Right lobe of liver (tissue), 6 donors: ENCODE measurements around the gene SIM1. TPM values are rescaled to one million over a fixed set of nuclear protein-coding genes. Genes with fewer than 3 reads are reported as not detected.

Experiments
- ATAC-seq, 4 donors: fragments of 200-7000 bp; cut with Tn5 transposase; one replicate each; pipeline ENCODE4 v1.9.1; 2020; ENCODE audit warnings: mild to moderate bottlenecking in 4 of 4, moderate library complexity in 4 of 4
- DNase-seq, 3 donors: peaks; one replicate each; pipeline ENCODE4 v3.0.0-alpha.2; 2020
- H3K27ac ChIP-seq, 3 donors: fragments of 200-600 bp; one replicate each; pipeline ENCODE4 v1.8.0; 2022
- H3K27me3 ChIP-seq, 2 donors: fragments of 200-600 bp; one replicate each; pipeline ENCODE4 v1.8.0; 2022
- H3K36me3 ChIP-seq, 4 donors: fragments of 200-600 bp; sonication (generic) in 1 of 4; one replicate each; pipeline versions ENCODE4 v1.5.1 to v1.8.0; 2017 to 2022; ENCODE audit warnings: control low read depth in 1 of 4
- H3K4me1 ChIP-seq, 4 donors: fragments of 200-600 bp; sonication (generic) in 1 of 4; one replicate each; pipeline versions ENCODE4 v1.5.1 to v1.8.0; 2017 to 2022; ENCODE audit warnings: control low read depth in 1 of 4
- H3K4me3 ChIP-seq, 3 donors: fragments of 200-600 bp; one replicate each; pipeline ENCODE4 v1.8.0; 2022
- H3K9me3 ChIP-seq, 4 donors: fragments of 200-600 bp; sonication (generic) in 1 of 4; one replicate each; pipeline versions ENCODE4 v1.5.1 to v1.8.0; 2017 to 2022; ENCODE audit warnings: control low read depth in 1 of 4
- POLR2A ChIP-seq: fragments of 450-650 bp; IDR thresholded peaks from one replicate; pipeline ENCODE4 v1.6.1; 2017; ENCODE audit warnings: antibody characterized with exemption, mild to moderate bottlenecking
- WGBS: methylation state at CpG from one replicate; pipeline ENCODE4 v1.1.6; 2018; ENCODE audit warnings: low coverage, low lambda C conversion rate; ENCODE audit not compliant: insufficient coverage; ENCODE audit errors: missing lambda C conversion rate; 5-methylcytosine and 5-hydroxymethylcytosine counted together
- intact Hi-C, 2 donors: fragments of 100-400 bp; cut with DNase I; formaldehyde crosslinking; loops; one replicate each; pipeline versions ENCODE4 v1.11.2 to v1.14.1; 2022
- total RNA-seq, 6 experiments: library from RNA; depleted of rRNA in 2 of 6; stranded (reverse); fragments of >200 nt in 2 of 6; fragmentation: NEBNext Ultra II Directional in 3 of 6; extraction: Animal tissue kit (Norgen Biotek cat#: 25700) in 3 of 6; gene quantifications; one replicate each; pipeline versions ENCODE4 v1.1.0 to v1.2.4, GENCODE V29; 2016 to 2023
- TF ChIP-seq, protein P1 (sequence below), 4 donors: fragments of 200-600 bp in 3 of 4; fragments of 450-650 bp in 1 of 4; IDR thresholded peaks; one replicate each; pipeline versions ENCODE4 v1.5.1 to v1.8.0; 2016 to 2022; ENCODE audit warnings: antibody characterized with exemption in 4 of 4, mild to moderate bottlenecking in 2 of 4
- donor health status: DM: no; HTN: yes; CAD: no.
- donor health status: DM: no; HTN: no; CAD: no.
- donor health status: DM: no; HTN: no; CAD: no.
- donor health status: DM: no; HTN: yes; CAD: no.
- donor health status: DM: no; HTN: yes; CAD: no.

SIM1 gene
- total RNA-seq, 6 experiments from 2014 or later = 0.04 to 0.07 TPM; not detected in 4

DNA sequence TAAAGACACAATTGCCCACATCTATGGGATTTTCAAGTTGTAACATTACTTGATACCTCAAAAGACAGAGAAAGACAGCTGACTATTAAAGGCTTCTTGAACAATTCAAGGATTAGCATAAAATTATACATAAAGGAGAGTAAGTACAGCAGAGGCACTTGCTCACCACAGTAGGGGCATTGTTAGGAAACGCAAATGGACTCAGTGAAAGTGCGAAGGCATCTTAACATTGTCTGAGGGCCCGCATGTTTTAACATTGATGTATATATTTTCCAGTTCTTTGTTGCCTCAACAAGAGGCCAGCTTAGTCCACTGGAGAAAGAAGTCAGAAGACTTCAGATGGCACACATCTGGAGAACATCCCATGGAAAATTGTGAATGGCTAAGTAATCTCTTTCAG, 115.4 kb downstream of the SIM1 start:
- TF ChIP-seq POLR2A = no peak
- TF ChIP-seq, protein P1, sequence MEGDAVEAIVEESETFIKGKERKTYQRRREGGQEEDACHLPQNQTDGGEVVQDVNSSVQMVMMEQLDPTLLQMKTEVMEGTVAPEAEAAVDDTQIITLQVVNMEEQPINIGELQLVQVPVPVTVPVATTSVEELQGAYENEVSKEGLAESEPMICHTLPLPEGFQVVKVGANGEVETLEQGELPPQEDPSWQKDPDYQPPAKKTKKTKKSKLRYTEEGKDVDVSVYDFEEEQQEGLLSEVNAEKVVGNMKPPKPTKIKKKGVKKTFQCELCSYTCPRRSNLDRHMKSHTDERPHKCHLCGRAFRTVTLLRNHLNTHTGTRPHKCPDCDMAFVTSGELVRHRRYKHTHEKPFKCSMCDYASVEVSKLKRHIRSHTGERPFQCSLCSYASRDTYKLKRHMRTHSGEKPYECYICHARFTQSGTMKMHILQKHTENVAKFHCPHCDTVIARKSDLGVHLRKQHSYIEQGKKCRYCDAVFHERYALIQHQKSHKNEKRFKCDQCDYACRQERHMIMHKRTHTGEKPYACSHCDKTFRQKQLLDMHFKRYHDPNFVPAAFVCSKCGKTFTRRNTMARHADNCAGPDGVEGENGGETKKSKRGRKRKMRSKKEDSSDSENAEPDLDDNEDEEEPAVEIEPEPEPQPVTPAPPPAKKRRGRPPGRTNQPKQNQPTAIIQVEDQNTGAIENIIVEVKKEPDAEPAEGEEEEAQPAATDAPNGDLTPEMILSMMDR (IDR thresholded peaks at IDR 0.05) = no peak
- DNase-seq (no peak), ATAC-seq (no peak)
- Histone ChIP-seq H3K36me3 (no peaks in the 10 kb centered on the region), H3K4me3 (no peak overlapping the region), H3K4me1 (no peaks in the 10 kb centered on the region), H3K27me3 (no peaks in the 10 kb centered on the region), H3K9me3 (no peaks in the 10 kb centered on the region), H3K27ac (no peak overlapping the region)
- 84% methylated on average over 3 of the region's 3 CpGs for WGBS
- intact Hi-C loops = no loop called here

DNA sequence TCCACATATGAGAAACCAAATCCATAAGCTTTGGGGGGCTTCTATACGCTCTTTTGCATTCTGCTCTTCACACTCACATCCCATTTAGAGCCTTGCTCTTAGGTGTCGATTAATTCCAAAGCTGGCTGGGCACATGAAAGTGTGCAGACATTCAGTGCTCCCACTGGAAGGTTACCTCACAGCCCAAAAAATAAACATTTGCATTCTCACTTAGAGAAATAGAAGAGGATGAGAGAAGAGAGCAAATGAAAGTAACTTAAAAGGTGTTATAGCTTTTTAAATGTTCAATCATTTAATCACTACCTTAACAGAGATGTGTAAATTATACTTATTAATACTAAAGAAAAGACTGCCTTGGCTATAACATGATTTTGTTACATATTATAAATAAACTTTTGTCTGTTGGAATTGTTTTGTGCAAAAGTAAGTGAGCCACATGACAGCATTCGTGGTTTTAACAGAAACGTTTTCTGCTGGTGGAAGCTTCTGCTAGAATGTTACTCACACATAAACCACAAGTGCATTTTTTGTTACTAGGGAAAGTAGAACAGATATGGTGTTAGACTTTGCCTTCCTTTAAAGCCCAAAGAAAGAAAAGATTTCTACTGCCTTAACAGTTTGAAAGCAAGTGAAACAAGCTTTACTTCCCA, 116.7 kb downstream of the SIM1 start:
- intact Hi-C loops = no loop called here
- ATAC-seq (no peak), DNase-seq (no peak)
- Histone ChIP-seq H3K36me3 (no peaks in the 10 kb centered on the region), H3K9me3 (no peaks in the 10 kb centered on the region), H3K27me3 (no peaks in the 10 kb centered on the region), H3K27ac (no peak overlapping the region), H3K4me1 (no peaks in the 10 kb centered on the region), H3K4me3 (no peak overlapping the region)
- WGBS = 49% methylated on average over 4 of the region's 4 CpGs
- TF ChIP-seq POLR2A = no peak
- TF ChIP-seq, protein P1 (IDR thresholded peaks at IDR 0.05) = no peak

DNA sequence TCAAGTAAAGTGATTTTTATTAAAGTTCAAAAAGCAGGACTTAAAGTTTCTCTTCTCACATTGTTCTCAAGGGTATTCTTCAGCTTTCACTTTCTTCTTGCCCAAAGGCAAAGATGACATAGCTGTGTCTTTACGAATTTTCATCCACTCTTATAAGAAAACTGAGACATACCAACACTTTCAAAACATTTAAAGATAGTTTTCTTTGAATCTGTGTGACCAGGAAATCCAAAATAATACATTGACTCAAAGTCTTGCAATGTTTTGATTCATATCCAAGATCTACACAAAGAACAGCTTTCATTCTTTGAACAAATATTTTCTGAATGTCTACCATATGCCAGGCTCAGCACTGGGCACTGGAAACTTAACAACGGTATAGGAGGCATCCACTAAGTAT, 117.9 kb downstream of the SIM1 start:
- DNase-seq (no peak), ATAC-seq (no peak)
- TF ChIP-seq, protein P1 (IDR thresholded peaks at IDR 0.05) = no peak
- TF ChIP-seq POLR2A = no peak
- intact Hi-C loops = no loop called here
- Histone ChIP-seq H3K27ac (no peak overlapping the region), H3K9me3 (no peaks in the 10 kb centered on the region), H3K36me3 (no peaks in the 10 kb centered on the region), H3K4me3 (no peak overlapping the region), H3K4me1 (no peaks in the 10 kb centered on the region), H3K27me3 (no peaks in the 10 kb centered on the region)
- WGBS = 48% methylated on average over 2 of the region's 2 CpGs

DNA sequence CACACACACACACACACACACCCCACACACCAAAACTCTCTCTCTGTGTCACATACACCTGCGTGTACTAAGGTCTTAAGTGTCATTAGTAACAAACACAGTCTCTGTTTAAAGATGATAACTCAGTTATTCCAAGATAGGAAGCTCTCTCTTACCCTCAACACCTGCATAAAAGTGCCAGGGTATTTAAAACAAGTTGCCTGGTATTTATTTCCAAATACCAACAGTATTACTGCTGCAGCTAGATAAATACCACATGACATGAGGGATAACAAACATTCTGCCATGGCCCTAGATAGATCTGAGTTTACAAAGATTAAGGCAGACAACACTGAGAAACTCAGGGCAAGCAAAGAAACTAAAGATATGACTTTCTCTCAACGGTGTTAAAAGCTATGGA, 118.5 kb downstream of the SIM1 start:
- Histone ChIP-seq H3K27me3 (no peaks in the 10 kb centered on the region), H3K9me3 (no peaks in the 10 kb centered on the region), H3K4me3 (no peak overlapping the region), H3K36me3 (no peaks in the 10 kb centered on the region), H3K4me1 (no peaks in the 10 kb centered on the region), H3K27ac (no peak overlapping the region)
- intact Hi-C loops = no loop called here
- WGBS = 14% methylated on average over 2 of the region's 2 CpGs
- DNase-seq = no peak
- TF ChIP-seq POLR2A = no peak
- TF ChIP-seq, protein P1 (IDR thresholded peaks at IDR 0.05) = no peak
- no peak for ATAC-seq

DNA sequence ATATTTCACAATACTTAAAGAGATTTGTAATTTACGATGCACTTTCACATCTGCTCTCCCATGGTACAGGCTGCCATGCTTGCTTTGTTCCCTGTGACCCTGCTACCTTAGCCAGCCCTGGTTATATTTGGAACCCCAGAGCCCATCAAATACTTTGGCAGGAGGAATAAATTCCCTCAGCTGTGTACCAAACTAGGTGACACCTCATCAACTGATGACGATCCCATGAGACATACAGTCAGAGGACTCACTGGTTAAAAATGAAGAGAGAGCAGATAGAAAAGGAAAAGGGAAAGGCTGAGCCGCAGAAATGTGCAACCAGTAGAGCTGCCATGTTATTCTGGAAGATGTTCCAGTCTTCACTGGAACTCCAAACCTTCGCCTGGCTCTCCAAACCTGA, 120.0 kb downstream of the SIM1 start:
- intact Hi-C loops = no loop called here
- ATAC-seq (no peak), DNase-seq (no peak)
- TF ChIP-seq POLR2A = no peak
- TF ChIP-seq, protein P1 (IDR thresholded peaks at IDR 0.05) = no peak
- no peaks in the 10 kb centered on the region for H3K27me3 ChIP-seq
- no peak overlapping the region for H3K27ac ChIP-seq
- WGBS = 80% methylated on average over 4 of the region's 4 CpGs
- no peaks in the 10 kb centered on the region for H3K9me3 ChIP-seq
- no peaks in the 10 kb centered on the region for H3K36me3 ChIP-seq
- H3K4me3 ChIP-seq = no peak overlapping the region
- no peaks in the 10 kb centered on the region for H3K4me1 ChIP-seq
